Measurements from ENCODE around the gene SRRM2. TPM values are rescaled to one million over a fixed set of nuclear protein-coding genes. Genes with fewer than 3 reads are reported as not detected.

The SRRM2 gene
- polyA plus RNA-seq, 1 donor (not counting 4 experiments of a cell fraction or from before 2014, with no cell fraction given): 101 TPM

- DNase-seq (ENCODE audit: low read depth, low spot score) (no peak), FAIRE-seq (peak; percentile 32)
- peaks cover 6% of the 10 kb centered on the region for H3K4me1 ChIP-seq (ENCODE audit: control insufficient read depth, extremely low read depth, insufficient read depth, low read length)
- H4K20me1 ChIP-seq (ENCODE audit: control insufficient read depth, extremely low read depth, insufficient read depth, low read length): no peaks in the 10 kb centered on the region
- no peaks in the 10 kb centered on the region for H3K36me3 ChIP-seq (ENCODE audit: control insufficient read depth in 2 of 2, extremely low read depth in 1 of 2, insufficient read depth in 2 of 2, low read length in 2 of 2)
- no peaks in the 10 kb centered on the region for H3K9me1 ChIP-seq (ENCODE audit: control insufficient read depth, extremely low read depth, insufficient read depth, low read length)
- no peak overlapping the region for H3K9ac ChIP-seq (ENCODE audit: control insufficient read depth, extremely low read depth, insufficient read depth, low read length)
- no peaks in the 10 kb centered on the region for H3K79me2 ChIP-seq (ENCODE audit: control insufficient read depth, insufficient read depth, low read length)
- H3K27ac ChIP-seq (ENCODE audit: control insufficient read depth, insufficient read depth, low read length): no peak overlapping the region
- peak overlapping the region; percentile 8 for H3K4me2 ChIP-seq (ENCODE audit: control insufficient read depth, extremely low read depth, insufficient read depth, low read depth, low read length)
- no peak overlapping the region for H2AFZ ChIP-seq (ENCODE audit: control insufficient read depth, low read length)
- dilution Hi-C loops (cut with MboI; ENCODE audit: extremely low pct_ligation_motif_present, low sequenced_read_pairs): no loop called here
- no peaks in the 10 kb centered on the region for H3K9me3 ChIP-seq (ENCODE audit: control insufficient read depth, low read depth, low read length)
- TF ChIP-seq EZH2 (IDR thresholded peaks at IDR 0.05; ENCODE audit: low read length): no peak
- H3K4me3 ChIP-seq (ENCODE audit: control insufficient read depth in 2 of 3, extremely low read depth in 1 of 3, insufficient read depth in 2 of 3, low read depth in 1 of 3, low read length in 3 of 3): no peak overlapping the region
- peaks cover 41% of the 10 kb centered on the region for H3K27me3 ChIP-seq (ENCODE audit: control insufficient read depth, extremely low read depth, insufficient read depth, low read length)
Observed at GRCh38 chr16:2811703-2812471, 59.4 kb downstream of the SRRM2 start.

- Histone ChIP-seq H3K9me3 (ENCODE audit: control insufficient read depth, low read depth, low read length) (no peaks in the 10 kb centered on the region), H3K4me1 (ENCODE audit: control insufficient read depth, extremely low read depth, insufficient read depth, low read length) (peaks cover 6% of the 10 kb centered on the region), H3K27ac (ENCODE audit: control insufficient read depth, insufficient read depth, low read length) (no peak overlapping the region), H3K4me3 (ENCODE audit: control insufficient read depth in 2 of 3, extremely low read depth in 1 of 3, insufficient read depth in 2 of 3, low read depth in 1 of 3, low read length in 3 of 3) (no peak overlapping the region), H3K27me3 (ENCODE audit: control insufficient read depth, extremely low read depth, insufficient read depth, low read length) (peaks cover 45% of the 10 kb centered on the region), H3K9ac (ENCODE audit: control insufficient read depth, extremely low read depth, insufficient read depth, low read length) (no peak overlapping the region), H4K20me1 (ENCODE audit: control insufficient read depth, extremely low read depth, insufficient read depth, low read length) (no peaks in the 10 kb centered on the region), H3K9me1 (ENCODE audit: control insufficient read depth, extremely low read depth, insufficient read depth, low read length) (no peaks in the 10 kb centered on the region), H3K36me3 (ENCODE audit: control insufficient read depth in 2 of 2, extremely low read depth in 1 of 2, insufficient read depth in 2 of 2, low read length in 2 of 2) (no peaks in the 10 kb centered on the region), H3K4me2 (ENCODE audit: control insufficient read depth, extremely low read depth, insufficient read depth, low read depth, low read length) (no peak overlapping the region), H3K79me2 (ENCODE audit: control insufficient read depth, insufficient read depth, low read length) (no peaks in the 10 kb centered on the region), H2AFZ (ENCODE audit: control insufficient read depth, low read length) (no peak overlapping the region)
- no peak for FAIRE-seq
- dilution Hi-C loops (cut with MboI; ENCODE audit: extremely low pct_ligation_motif_present, low sequenced_read_pairs): no loop called here
- DNase-seq (ENCODE audit: low read depth, low spot score): no peak
- no peak for TF ChIP-seq CTCF (optimal IDR thresholded peaks at IDR 0.05 in 1 of 3, IDR thresholded peaks at IDR 0.05 in 1 of 3, conservative IDR thresholded peaks at IDR 0.05 in 1 of 3; ENCODE audit: extremely low read depth in 1 of 3, insufficient read depth in 2 of 3, low read length in 3 of 3)
- no peak for TF ChIP-seq EZH2 (IDR thresholded peaks at IDR 0.05; ENCODE audit: low read length)
Observed at GRCh38 chr16:2813771-2814221, 61.4 kb downstream of the SRRM2 start.

All from keratinocyte (primary cell).